Spinal cord (tissue), 10 donors: ENCODE results near the gene ZNF823. TPM values are rescaled to one million over a fixed set of nuclear protein-coding genes. Genes with fewer than 3 reads are reported as not detected.

Experiments
- DNase-seq, 6 donors: peaks; one replicate each; pipeline versions ENCODE4 v3.0.0 to v3.0.0-alpha.2; 2013 to 2015; ENCODE audit warnings: low spot score in 6 of 6, low read depth in 4 of 6
- H3K27ac ChIP-seq: one replicate; pipeline ENCODE4 v1.5.1; 2013; ENCODE audit warnings: low read depth, low read length, control low read depth
- H3K27me3 ChIP-seq: one replicate; pipeline ENCODE4 v1.6.1; 2013; ENCODE audit warnings: low read length; ENCODE audit not compliant: control insufficient read depth, insufficient read depth
- H3K36me3 ChIP-seq: one replicate; pipeline ENCODE4 v1.6.1; 2013; ENCODE audit warnings: low read length; ENCODE audit not compliant: control insufficient read depth, insufficient read depth
- H3K4me1 ChIP-seq: one replicate; pipeline ENCODE4 v1.6.1; 2013; ENCODE audit warnings: low read length; ENCODE audit not compliant: control insufficient read depth, insufficient read depth
- H3K4me3 ChIP-seq: one replicate; pipeline ENCODE4 v1.5.1; 2013; ENCODE audit warnings: low read depth, low read length, control low read depth
- H3K9me3 ChIP-seq: one replicate; pipeline ENCODE4 v1.6.1; 2013; ENCODE audit warnings: low read length; ENCODE audit not compliant: control insufficient read depth, insufficient read depth
- WGBS: methylation state at CpG from one replicate; pipeline ENCODE4 v1.1.5; 2013; ENCODE audit warnings: missing lambda C conversion rate; ENCODE audit not compliant: insufficient coverage; 5-methylcytosine and 5-hydroxymethylcytosine counted together
- polyA plus RNA-seq, 2 donors: library from polyadenylated mRNA; unstranded; fragments of 120-200 nt; gene quantifications; one replicate each; pipeline ENCODE4 v1.2.1, GENCODE V29; 2013; ENCODE audit not compliant: insufficient read length in 2 of 2
- total RNA-seq, 2 donors: library from RNA; depleted of rRNA in 1 of 2; stranded (reverse); fragments of 120-200 nt in 1 of 2; fragments of >200 nt in 1 of 2; gene quantifications; one replicate each; pipeline versions ENCODE4 v1.2.3 to v1.2.4, GENCODE V29; 2013 to 2014
- donor health status: healthy.

The ZNF823 gene
- total and polyA plus RNA-seq, 4 donors = 4.8 to 26.1 (median 10.7) TPM

GRCh38 chr19:11767633-11768133 is 28.9 kb upstream of the ZNF823 start:
- H3K27ac ChIP-seq = peak overlapping the region; percentile 96
- no peaks in the 10 kb centered on the region for H3K27me3 ChIP-seq
- peaks cover 5% of the 10 kb centered on the region for H3K9me3 ChIP-seq
- DNase-seq = peak in 4 of 6 donors; percentile 2 to 50 (median 28)
- H3K4me1 ChIP-seq = peaks cover 17% of the 10 kb centered on the region
- H3K4me3 ChIP-seq = peak overlapping the region; percentile 89
- under 1% methylated on average over 16 of the region's 20 CpGs for WGBS
- H3K36me3 ChIP-seq = peaks cover 2% of the 10 kb centered on the region

GRCh38 chr19:11766597-11767591 is 28.1 kb upstream of the ZNF823 start, which contains the start of gene ZNF441:
TSS of gene ZNF441 (plus strand) at chr19:11767000. CDS start at chr19:11767194, 194 bp downstream.
- Histone ChIP-seq H3K4me1 (peaks cover 17% of the 10 kb centered on the region), H3K27ac (peak within 1 kb of the TSS; percentile 96), H3K9me3 (peaks cover 3% of the 10 kb centered on the region), H3K4me3 (peak within 1 kb of the TSS; percentile 89), H3K27me3 (no peaks in the 10 kb centered on the region), H3K36me3 (peaks cover 2% of the 10 kb centered on the region)
- peak; percentile 88 to 98 (median 94) for DNase-seq
- WGBS = 0% methylated on average over 59 of the region's 61 CpGs

DNA sequence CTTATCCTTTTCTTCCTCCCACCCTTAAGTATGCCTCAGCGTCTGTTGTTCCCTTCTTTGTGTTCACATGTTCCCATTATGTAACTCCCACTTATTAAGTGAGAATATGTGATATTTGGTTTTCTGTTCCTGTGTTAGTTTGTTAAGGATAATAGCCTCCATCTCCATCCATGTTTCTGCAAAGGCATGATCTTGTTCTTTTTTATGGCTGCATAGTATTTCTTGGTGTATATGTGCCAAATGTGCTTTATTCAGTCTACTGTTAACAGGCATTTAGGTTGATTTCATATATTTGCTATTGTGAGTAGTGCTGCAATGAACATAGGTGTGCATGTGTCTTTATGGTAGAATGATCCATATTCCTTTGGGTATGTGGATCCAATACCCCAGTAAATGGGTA is 24.9 kb upstream of the ZNF823 start:
- no peak overlapping the region for H3K27ac ChIP-seq
- H3K9me3 ChIP-seq = no peaks in the 10 kb centered on the region
- WGBS = no CpG with 5 or more reads among the region's 1 CpG

GRCh38 chr19:11763117-11763516 is 24.4 kb upstream of the ZNF823 start:
- no CpG with 5 or more reads among the region's 3 CpGs for WGBS
- Histone ChIP-seq H3K9me3 (no peaks in the 10 kb centered on the region), H3K4me1 (peaks cover 13% of the 10 kb centered on the region), H3K27ac (no peak overlapping the region), H3K27me3 (no peaks in the 10 kb centered on the region), H3K4me3 (no peak overlapping the region), H3K36me3 (no peaks in the 10 kb centered on the region)
- no peak for DNase-seq

More for the DNA sequence above, 24.9 kb upstream of the ZNF823 start:
- no peaks in the 10 kb centered on the region for H3K36me3 ChIP-seq
- peaks cover 17% of the 10 kb centered on the region for H3K4me1 ChIP-seq
- no peaks in the 10 kb centered on the region for H3K27me3 ChIP-seq
- no peak for DNase-seq
- H3K4me3 ChIP-seq = no peak overlapping the region

- Histone ChIP-seq H3K9me3 (no peaks in the 10 kb centered on the region), H3K4me3 (no peak overlapping the region), H3K36me3 (no peaks in the 10 kb centered on the region), H3K4me1 (no peaks in the 10 kb centered on the region), H3K27ac (no peak overlapping the region), H3K27me3 (no peaks in the 10 kb centered on the region)
- DNase-seq = no peak
- WGBS = 73% methylated on average over 3 of the region's 7 CpGs
These were observed 21.1 kb upstream of the ZNF823 start for GRCh38 chr19:11759805-11760204.

GRCh38 chr19:11756965-11757364 is 18.2 kb upstream of the ZNF823 start:
- H3K27ac ChIP-seq = no peak overlapping the region
- H3K4me3 ChIP-seq = no peak overlapping the region
- no peaks in the 10 kb centered on the region for H3K36me3 ChIP-seq
- no CpG with 5 or more reads among the region's 1 CpG for WGBS
- H3K9me3 ChIP-seq = no peaks in the 10 kb centered on the region
- no peak for DNase-seq
- no peaks in the 10 kb centered on the region for H3K27me3 ChIP-seq
- no peaks in the 10 kb centered on the region for H3K4me1 ChIP-seq

- no peaks in the 10 kb centered on the region for H3K36me3 ChIP-seq
- WGBS = 100% methylated on average over 1 of the region's 4 CpGs
- H3K27ac ChIP-seq = no peak overlapping the region
- no peak overlapping the region for H3K4me3 ChIP-seq
- no peaks in the 10 kb centered on the region for H3K4me1 ChIP-seq
- H3K27me3 ChIP-seq = no peaks in the 10 kb centered on the region
- DNase-seq = no peak
- H3K9me3 ChIP-seq = no peaks in the 10 kb centered on the region
These were observed 15.9 kb upstream of the ZNF823 start for GRCh38 chr19:11754663-11755062.

- WGBS = no CpG with 5 or more reads among the region's 2 CpGs
- Histone ChIP-seq H3K27ac (no peak overlapping the region), H3K4me1 (no peaks in the 10 kb centered on the region), H3K9me3 (peaks cover 4% of the 10 kb centered on the region), H3K27me3 (no peaks in the 10 kb centered on the region), H3K36me3 (no peaks in the 10 kb centered on the region), H3K4me3 (no peak overlapping the region)
- no peak for DNase-seq
These were observed 13.5 kb upstream of the ZNF823 start for GRCh38 chr19:11752244-11752736.

- 100% methylated on average over 1 of the region's 2 CpGs for WGBS
- Histone ChIP-seq H3K36me3 (no peaks in the 10 kb centered on the region), H3K27me3 (no peaks in the 10 kb centered on the region), H3K4me3 (no peak overlapping the region), H3K27ac (no peak overlapping the region), H3K4me1 (no peaks in the 10 kb centered on the region), H3K9me3 (peaks cover 4% of the 10 kb centered on the region)
- DNase-seq = no peak
These were observed 11.0 kb upstream of the ZNF823 start for GRCh38 chr19:11749751-11750150.
